H1 (cell line): ENCODE measurements around the gene SEC63. TPM values are rescaled to one million over a fixed set of nuclear protein-coding genes. Genes with fewer than 3 reads are reported as not detected.

Experiments
- E2F6 ChIP-seq: IDR thresholded peaks from 2 replicates; pipeline ENCODE4 v1.6.1; 2012; ENCODE audit warnings: inconsistent platforms
- SP4 ChIP-seq: IDR thresholded peaks from 2 replicates; pipeline ENCODE4 v1.6.1; 2012; ENCODE audit warnings: low read length, inconsistent platforms
- polyA plus RNA-seq, 7 experiments: library from polyadenylated mRNA; depleted of rRNA in 3 of 7; stranded (reverse) in 5 of 7; unstranded in 2 of 7; fragments of >200 nt in 5 of 7; fragments of 200-250 nt in 2 of 7; gene quantifications; 1 replicate in 5 of 7; 2 replicates in 1 of 7; 4 replicates in 1 of 7; pipeline versions ENCODE4 v1.2.1 to v1.2.3, GENCODE V29; 2011 to 2013; ENCODE audit warnings: missing spikeins in 2 of 7, mixed read lengths in 2 of 7
- total RNA-seq: library from RNA; stranded (reverse); fragmentation: NEBNext Ultra II Directional; extraction: Animal tissue kit (Norgen Biotek cat#: 25700); gene quantifications from 2 replicates; pipeline ENCODE4 v1.2.1, GENCODE V29; 2021
- TF ChIP-seq, protein P1 (sequence below): IDR thresholded peaks from 2 replicates; pipeline ENCODE4 v1.6.1; 2012; ENCODE audit warnings: inconsistent platforms

The SEC63 gene
- total and polyA plus RNA-seq, 2 of the 8 experiments (the other 6 are each of a cell fraction or from before 2014, with no cell fraction given), result 17.3 to 121 TPM

GRCh38 chr6:107840636-107841274 lies 117.3 kb downstream of the SEC63 start (continued):
- TF ChIP-seq E2F6 (no peak), SP4 (no peak)
- TF ChIP-seq, protein P1, sequence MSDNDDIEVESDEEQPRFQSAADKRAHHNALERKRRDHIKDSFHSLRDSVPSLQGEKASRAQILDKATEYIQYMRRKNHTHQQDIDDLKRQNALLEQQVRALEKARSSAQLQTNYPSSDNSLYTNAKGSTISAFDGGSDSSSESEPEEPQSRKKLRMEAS, result no peak
